K562 (cell line): Measurements from ENCODE around the gene SEPTIN6. TPM values are rescaled to one million over a fixed set of nuclear protein-coding genes. Genes with fewer than 3 reads are reported as not detected.

ENCODE experiments used
- ATAC-seq: fragments of 200-7000 bp; cut with Tn5 transposase; 3 replicates; pipeline ENCODE4 v1.9.1; 2020; ENCODE audit warnings: moderate library complexity
- BruUV-seq: library from RNA; stranded (reverse); fragments of 400-500 nt; replicated peaks from 2 replicates; lab custom pipeline; 2021; lab: Mats Ljungman, UMichigan
- CTCF ChIA-PET: fragments of 300-600 bp; formaldehyde crosslinking; extraction: SDS; loops from one replicate; lab custom pipeline; 2021; ENCODE audit warnings: low intra/inter-chr PET ratio; lab: Yijun Ruan, JAX
- POLR2A ChIA-PET: fragments of 300-600, 350-650 bp; sonication (Branson Sonifier 250); formaldehyde crosslinking; extraction: SDS; loops from one replicate; lab custom pipeline; 2021; ENCODE audit warnings: antibody characterized with exemption, inconsistent platforms; lab: Yijun Ruan, JAX
- DNase-seq, 4 experiments: peaks; one replicate each; pipeline versions ENCODE4 v3.0.0 to v3.0.0-alpha.2; 2011 to 2018; ENCODE audit warnings: low spot score in 3 of 4, mixed read lengths in 3 of 4; ENCODE audit errors: extremely low read depth in 1 of 4
- FAIRE-seq: peaks from 2 replicates; lab custom pipeline; 2011; peaks lifted over from hg19 to GRCh38; lab: Jason Lieb, UNC
- H2AFZ ChIP-seq: 2 replicates; pipeline ENCODE4 v1.6.0; 2011; ENCODE audit warnings: low read depth, low read length, control low read depth, inconsistent platforms
- H3K27ac ChIP-seq: fragments of 200-600 bp; 3 replicates; pipeline ENCODE4 v1.8.0; 2011; ENCODE audit warnings: low read depth, mild to moderate bottlenecking, control low read depth, inconsistent platforms, low read length, moderate library complexity, mixed read lengths; ENCODE audit errors: extremely low read depth
- H3K27me3 ChIP-seq, 2 experiments: fragments of 300-600 bp in 1 of 2; 2 replicates in 1 of 2; 3 replicates in 1 of 2; pipeline versions ENCODE4 v1.6.0 to v1.8.0; 2011; ENCODE audit warnings: inconsistent platforms in 2 of 2, low read length in 2 of 2, mild to moderate bottlenecking in 1 of 2, mixed read lengths in 1 of 2, moderate library complexity in 1 of 2; ENCODE audit not compliant: control insufficient read depth in 2 of 2, insufficient read depth in 2 of 2
- H3K36me3 ChIP-seq: fragments of 300-600 bp; 3 replicates; pipeline ENCODE4 v1.8.0; 2011; ENCODE audit warnings: mild to moderate bottlenecking, low read length, inconsistent platforms; ENCODE audit not compliant: control insufficient read depth, insufficient read depth
- H3K4me1 ChIP-seq, 2 experiments: fragments of 200-600 bp in 1 of 2; replicated peaks in 1 of 2; 2 replicates in 1 of 2; 3 replicates in 1 of 2; pipeline versions ENCODE4 v1.5.1 to v1.8.0; 2011; ENCODE audit warnings: inconsistent platforms in 2 of 2, low read length in 2 of 2, mild to moderate bottlenecking in 1 of 2, mixed read lengths in 1 of 2, moderate library complexity in 1 of 2; ENCODE audit not compliant: control insufficient read depth in 2 of 2, insufficient read depth in 2 of 2
- H3K4me2 ChIP-seq: 2 replicates; pipeline ENCODE4 v1.6.1; 2011; ENCODE audit warnings: low read length, control low read depth, inconsistent platforms, mixed read lengths; ENCODE audit not compliant: insufficient read depth
- H3K4me3 ChIP-seq: fragments of 200-600 bp; sonication (generic), shearing (Covaris generic); 2 replicates; pipeline ENCODE4 v1.5.1; 2016; ENCODE audit warnings: control low read depth, inconsistent platforms
- H3K79me2 ChIP-seq: fragments of 200-600 bp; 3 replicates; pipeline ENCODE4 v1.8.0; 2011; ENCODE audit warnings: low read length, inconsistent platforms; ENCODE audit not compliant: control insufficient read depth, insufficient read depth
- H3K9ac ChIP-seq, 2 experiments: 2 replicates each; pipeline versions ENCODE4 v1.6.0 to v1.6.1; 2011; ENCODE audit warnings: low read depth in 2 of 2, low read length in 2 of 2, control low read depth in 1 of 2, inconsistent platforms in 1 of 2, mild to moderate bottlenecking in 1 of 2, mixed read lengths in 1 of 2; ENCODE audit not compliant: insufficient read depth in 1 of 2
- H3K9me1 ChIP-seq: one replicate; pipeline ENCODE4 v1.6.0; 2011; ENCODE audit warnings: inconsistent platforms, mild to moderate bottlenecking, low read length, moderate library complexity; ENCODE audit not compliant: control insufficient read depth, insufficient read depth
- H3K9me3 ChIP-seq: replicated peaks from 2 replicates; pipeline ENCODE4 v1.5.1; 2011; ENCODE audit warnings: low read depth, low read length, inconsistent platforms; ENCODE audit not compliant: control insufficient read depth, insufficient read depth
- H4K20me1 ChIP-seq: replicated peaks from 2 replicates; pipeline ENCODE4 v1.6.1; 2011; ENCODE audit warnings: low read length, inconsistent platforms, mixed read lengths; ENCODE audit not compliant: control insufficient read depth, insufficient read depth
- MBD2 ChIP-seq: sonication (generic); IDR thresholded peaks from 2 replicates; pipeline ENCODE4 v1.6.1; 2016; ENCODE audit warnings: low read depth, borderline replicate concordance
- MTF1 ChIP-seq: fragments of 250-450 bp; sonication (Bioruptor Pico); IDR thresholded peaks from 2 replicates; pipeline ENCODE4 v1.9.0; 2021; ENCODE audit warnings: moderate library complexity, mild to moderate bottlenecking, inconsistent platforms, borderline replicate concordance
- ZBED1 ChIP-seq: IDR thresholded peaks from 2 replicates; pipeline ENCODE4 v1.6.1; 2014
- ZNF217 ChIP-seq: sonication (generic); formaldehyde crosslinking; IDR thresholded peaks from 2 replicates; pipeline ENCODE4 v1.8.0; 2022; ENCODE audit warnings: mild to moderate bottlenecking, missing genetic modification reagents
- ZNF408 ChIP-seq: fragments of 250-450 bp; sonication (Bioruptor Pico); IDR thresholded peaks from 2 replicates; pipeline ENCODE4 v1.4.0; 2020; ENCODE audit warnings: low read depth, mild to moderate bottlenecking, moderate library complexity
- WGBS: fragments of 100-300 bp; shearing (Covaris generic); methylation state at CpG from one replicate; pipeline ENCODE4 v1.1.6; 2016; ENCODE audit warnings: low coverage, mixed read lengths; ENCODE audit not compliant: insufficient coverage; ENCODE audit errors: missing lambda C conversion rate; 5-methylcytosine and 5-hydroxymethylcytosine counted together
- in situ Hi-C: fragments of 300-500 bp; cut with MboI; formaldehyde crosslinking; loops from 4 replicates; pipeline ENCODE4 v1.15.0; 2018; ENCODE audit warnings: inconsistent platforms, mixed read lengths
- intact Hi-C: fragments of 100-400 bp; cut with micrococcal nuclease; formaldehyde crosslinking; loops from 2 replicates; pipeline ENCODE4 v1.14.2; 2022
- polyA plus RNA-seq, 8 experiments: library from polyadenylated mRNA; depleted of rRNA in 4 of 8; stranded (reverse) in 5 of 8; unstranded in 3 of 8; fragments of >200 nt; fragmentation: Nextera tagmentation in 2 of 8; fragmentation: Illumina TruSeq in 1 of 8; extraction: Ambion mirVana in 2 of 8; extraction: Trizol in 1 of 8; gene quantifications; 2 replicates each; pipeline versions ENCODE4 v1.2.1 to v1.2.3, GENCODE V29; 2011 to 2014; ENCODE audit warnings: inconsistent platforms in 1 of 8, missing spikeins in 1 of 8
- total RNA-seq, 7 experiments: library from RNA; depleted of rRNA in 6 of 7; stranded (reverse); fragments of >200 nt in 6 of 7; fragmentation: Illumina TruSeq in 2 of 7; extraction: Trizol in 2 of 7; gene quantifications; 2 replicates each; pipeline versions ENCODE4 v1.2.1 to v1.2.3, GENCODE V29; 2011 to 2021; ENCODE audit warnings: low replicate concordance in 1 of 7

Gene SEPTIN6
- total and polyA plus RNA-seq, 9 of the 15 experiments (the other 6 are each of a cell fraction or from before 2014, with no cell fraction given): 8.4 to 67.0 (median 37.8) TPM

DNA sequence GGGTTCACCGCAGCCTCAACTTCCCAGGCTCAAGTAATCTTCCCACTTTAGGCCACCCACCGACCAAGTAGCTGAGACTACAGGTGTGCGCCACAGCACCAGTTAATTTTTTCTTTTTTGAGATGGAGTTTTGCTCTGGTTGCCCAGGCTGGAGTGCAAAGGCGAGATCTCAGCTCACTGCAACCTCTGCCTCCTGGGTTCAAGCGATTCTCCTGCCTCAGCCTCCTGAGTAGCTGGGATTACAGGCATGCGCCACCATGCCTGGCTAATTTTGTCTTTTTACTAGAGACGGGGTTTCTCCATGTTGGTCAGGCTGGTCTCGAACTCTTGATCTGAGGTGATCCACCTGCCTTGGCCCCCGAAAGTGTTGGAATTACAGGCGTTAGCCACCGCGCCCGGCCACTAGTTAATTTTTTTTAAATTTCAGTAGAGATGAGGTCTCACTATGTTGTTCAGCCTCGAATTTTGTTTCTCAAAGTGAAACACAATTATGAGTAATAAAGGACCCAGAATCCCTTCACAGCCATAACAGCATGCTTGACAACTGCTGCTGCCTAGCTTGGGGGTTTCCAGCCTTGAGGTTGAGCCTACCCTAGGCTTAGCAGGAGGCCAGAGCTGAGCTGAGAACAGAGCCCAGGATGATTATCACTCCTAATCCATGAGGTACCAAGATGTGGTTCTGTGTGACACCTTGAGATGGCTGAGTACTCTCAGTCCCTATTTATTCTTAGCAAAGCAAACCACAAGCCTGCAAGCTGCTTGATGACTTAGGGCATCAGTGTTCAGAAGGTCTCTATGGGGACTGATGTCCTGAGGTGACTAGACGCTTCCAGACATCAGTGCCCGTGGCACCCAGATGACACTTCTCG is 45.2 kb downstream of the SEPTIN6 start:
- H3K9me1 ChIP-seq: no peaks in the 10 kb centered on the region
- no peaks in the 10 kb centered on the region for H3K79me2 ChIP-seq
- H3K4me2 ChIP-seq: no peak overlapping the region
- H3K27me3 ChIP-seq: no peaks in the 10 kb centered on the region
- ChIA-PET POLR2A (no interaction called here), CTCF (no interaction called here)
- 84% methylated on average over 13 of the region's 17 CpGs for WGBS
- ATAC-seq (no peak), DNase-seq (no peak), FAIRE-seq (no peak)
- no peaks in the 10 kb centered on the region for H4K20me1 ChIP-seq
- H3K36me3 ChIP-seq: peaks cover 41% of the 10 kb centered on the region; the same call in 2 of the 3 replicates
- H3K4me1 ChIP-seq: no peaks in the 10 kb centered on the region; a peak in 1 of 5 replicates
- no peaks in the 10 kb centered on the region for H3K9me3 ChIP-seq
- intact Hi-C loops (no loop called here), in situ Hi-C loops (no loop called here)
- no peak for TF ChIP-seq ZBED1
- TF ChIP-seq MBD2: no peak
- TF ChIP-seq ZNF217: no peak
- no peak for TF ChIP-seq MTF1 (CRISPR knock-in tag)
- no peak for TF ChIP-seq ZNF408
- H3K9ac ChIP-seq: no peak overlapping the region; a peak in 2 of 4 replicates
- BruUV-seq: no TSS peak
- no peak overlapping the region for H3K4me3 ChIP-seq
- no peak overlapping the region for H2AFZ ChIP-seq
- no peak overlapping the region for H3K27ac ChIP-seq

- H3K79me2 ChIP-seq: no peaks in the 10 kb centered on the region
- H3K27ac ChIP-seq: no peak overlapping the region
- no peak overlapping the region for H2AFZ ChIP-seq
- intact Hi-C loops: no loop called here
- H3K27me3 ChIP-seq: no peaks in the 10 kb centered on the region
- no peak for DNase-seq
- H3K4me3 ChIP-seq: no peak overlapping the region
- FAIRE-seq: no peak
- no TSS peak for BruUV-seq
- no peak overlapping the region for H3K9ac ChIP-seq
- in situ Hi-C loops: no loop called here
- WGBS: 100% methylated on average over 2 of the region's 2 CpGs
- no peaks in the 10 kb centered on the region for H3K9me3 ChIP-seq
- H3K4me2 ChIP-seq: no peak overlapping the region
- peaks cover 34% of the 10 kb centered on the region; the same call in 2 of the 3 replicates for H3K36me3 ChIP-seq
- no peaks in the 10 kb centered on the region for H4K20me1 ChIP-seq
- ChIA-PET CTCF (no interaction called here), POLR2A (no interaction called here)
- H3K4me1 ChIP-seq: no peaks in the 10 kb centered on the region; a peak in 1 of 5 replicates
- H3K9me1 ChIP-seq: no peaks in the 10 kb centered on the region
- ATAC-seq: no peak
These were observed 45.9 kb downstream of the SEPTIN6 start for GRCh38 chrX:119647089-119647488.
